NOMO-1 (cell line): Measurements from ENCODE around the gene CXCR5.

Experiments
- DNase-seq, 2 experiments: peaks; one replicate each; lab custom pipeline; 2025; ENCODE audit not compliant: unreplicated experiment in 2 of 2; lab: John Stamatoyannopoulos, UW

The CXCR5 gene

GRCh38 chr11:118873804-118874203 lies 9.9 kb upstream of the CXCR5 start:
- DNase-seq = no peak

GRCh38 chr11:118876286-118876685 lies 7.4 kb upstream of the CXCR5 start:
- no peak for DNase-seq

GRCh38 chr11:118877487-118878162 lies 6.1 kb upstream of the CXCR5 start:
- DNase-seq = no peak

DNA sequence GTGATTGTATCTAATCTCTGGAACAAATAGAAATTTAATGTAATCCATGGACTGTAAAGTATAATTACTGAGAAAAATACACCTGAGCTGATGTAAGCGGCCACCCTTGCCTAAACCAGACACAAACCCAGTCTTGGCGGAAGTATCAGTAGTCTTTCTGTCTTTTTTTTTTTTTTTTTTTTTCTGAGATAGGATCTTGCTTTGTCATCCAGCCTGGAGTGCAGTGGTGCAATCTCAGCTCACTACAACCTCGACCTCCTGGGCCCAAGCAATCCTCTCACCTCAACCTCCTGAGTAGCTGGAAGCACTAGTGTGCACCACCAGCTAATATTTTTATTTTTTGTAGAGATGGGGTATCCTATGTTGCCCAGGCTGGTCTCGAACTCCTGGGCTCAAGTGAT lies 5.5 kb upstream of the CXCR5 start:
- no peak for DNase-seq

DNA sequence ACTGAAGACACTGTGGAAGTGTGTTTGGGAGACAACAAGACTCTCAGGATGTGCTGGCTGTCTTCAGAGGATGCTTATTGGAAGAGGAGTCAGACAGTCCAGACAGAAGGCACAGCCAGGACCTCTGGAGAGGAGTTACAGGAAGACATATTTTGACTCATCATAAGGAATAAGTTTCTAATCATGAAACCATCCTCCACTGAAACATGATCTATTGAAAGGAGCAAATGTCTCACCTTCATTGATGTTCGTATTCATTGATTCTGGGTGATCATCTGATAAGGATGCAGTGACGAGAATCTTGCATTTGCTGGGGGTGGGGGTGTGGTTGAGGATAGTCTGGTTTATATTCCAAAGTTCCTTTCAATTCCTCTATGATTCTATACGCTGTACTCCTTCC lies 2.5 kb upstream of the CXCR5 start:
- no peak for DNase-seq

- peak in 1 of 2 experiments; percentile 55 for DNase-seq
Measured at GRCh38 chr11:118882491-118882890, 1.2 kb upstream of the CXCR5 start.

DNA sequence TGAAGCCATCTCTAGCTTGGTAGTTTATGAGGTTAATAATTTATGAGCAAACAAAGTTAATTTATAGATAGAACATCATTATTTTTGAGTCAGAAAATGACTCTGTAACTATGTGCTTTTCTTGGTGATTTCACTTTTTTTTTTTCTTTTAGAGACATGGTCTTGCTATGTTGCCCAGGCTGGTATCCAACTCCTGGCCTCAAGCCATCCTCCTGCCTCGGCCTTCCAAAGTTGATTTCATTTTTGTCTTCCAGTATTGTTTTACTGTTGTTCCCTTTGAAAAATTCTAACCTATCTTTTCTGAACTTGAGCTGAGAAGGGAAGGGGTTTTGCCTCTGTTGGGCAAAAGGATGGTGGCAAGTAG lies 706 bp upstream of the CXCR5 start:
- no peak for DNase-seq

GRCh38 chr11:118884875-118885274 lies 1.2 kb downstream of the CXCR5 start:
- DNase-seq = no peak

GRCh38 chr11:118885319-118885718 lies 1.6 kb downstream of the CXCR5 start:
- no peak for DNase-seq

DNA sequence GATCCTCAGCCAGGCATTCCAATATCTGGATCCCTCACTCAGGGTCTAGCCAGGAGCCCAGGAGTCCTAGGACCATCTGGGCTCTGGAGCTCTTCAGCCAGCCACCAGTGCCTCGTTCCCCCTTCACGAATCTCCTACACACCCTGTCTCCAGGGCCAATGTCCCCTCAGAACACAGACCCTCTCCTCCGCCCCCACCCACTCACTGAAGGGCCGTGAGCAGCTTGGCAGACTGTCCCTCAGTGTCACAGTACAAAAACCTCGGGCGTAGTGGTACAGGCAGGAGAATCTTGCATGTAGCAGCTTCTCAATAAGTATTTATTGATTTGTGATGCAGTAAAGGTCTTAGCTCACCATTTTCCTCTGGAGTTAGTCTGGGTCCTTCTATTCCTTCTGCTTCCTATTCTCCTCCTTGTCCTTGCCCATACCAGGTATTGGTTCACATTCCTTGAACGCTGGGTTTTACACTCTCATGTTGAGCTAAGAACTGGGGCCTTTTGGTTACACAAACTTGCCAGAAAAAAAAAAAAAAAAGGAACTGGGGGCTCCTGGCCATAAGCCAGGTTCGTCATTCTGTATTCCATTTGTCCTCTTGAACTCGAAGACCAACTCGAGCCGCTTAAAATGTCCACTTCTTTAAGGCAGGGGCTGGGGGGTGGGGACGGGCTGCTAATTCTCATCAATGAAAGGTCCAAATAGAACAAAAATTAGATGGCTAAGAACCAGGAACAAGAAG lies 2.3 kb downstream of the CXCR5 start:
- no peak for DNase-seq

DNA sequence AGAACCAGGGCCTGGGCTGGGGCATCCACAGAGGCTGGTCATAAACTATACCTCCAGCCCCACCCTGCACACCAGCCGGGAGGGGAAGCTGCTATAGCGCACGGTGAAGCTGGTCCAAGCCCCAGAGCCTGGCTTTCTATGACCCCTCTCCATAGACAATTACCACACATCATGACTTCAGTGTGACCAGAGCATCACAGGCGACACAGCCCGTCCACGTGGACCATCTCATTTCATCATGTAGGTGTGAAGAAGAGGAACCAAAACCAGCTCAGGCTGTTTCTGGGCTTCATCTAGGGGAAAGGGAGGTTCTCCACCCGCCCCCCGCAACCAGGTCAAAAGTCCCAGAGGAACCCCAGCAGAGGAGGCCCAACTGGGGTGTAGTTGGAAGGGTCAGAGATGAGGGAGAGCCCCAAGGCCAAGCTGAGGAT lies 3.0 kb downstream of the CXCR5 start:
- DNase-seq = peak; percentile 22 to 55

DNA sequence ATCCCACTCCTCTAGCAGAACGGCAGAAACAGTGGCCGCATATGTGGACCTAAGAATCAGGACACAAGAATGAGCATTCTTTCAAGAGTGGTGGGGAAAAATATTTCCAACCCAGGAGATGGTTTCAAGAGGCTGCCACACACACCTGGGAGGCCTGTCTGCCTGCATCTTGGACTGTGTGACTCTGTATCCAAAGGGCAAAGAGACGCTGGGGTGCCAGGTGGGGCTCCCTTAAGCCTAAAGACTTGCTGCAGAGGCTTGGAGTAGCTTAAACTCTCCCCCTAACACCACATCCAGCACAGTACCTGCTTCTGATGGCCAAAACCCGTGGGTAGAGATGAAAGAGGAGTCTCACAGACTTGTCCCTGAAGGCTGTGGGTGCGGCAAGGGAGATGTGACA lies 3.5 kb downstream of the CXCR5 start:
- no peak for DNase-seq

- no peak for DNase-seq
Measured at GRCh38 chr11:118888398-118888797, 4.7 kb downstream of the CXCR5 start.

GRCh38 chr11:118889797-118890196 lies 6.1 kb downstream of the CXCR5 start:
- DNase-seq = no peak

GRCh38 chr11:118892514-118892913 lies 8.8 kb downstream of the CXCR5 start:
- no peak for DNase-seq

- no peak for DNase-seq
Measured at GRCh38 chr11:118892964-118893363, 9.3 kb downstream of the CXCR5 start.

DNA sequence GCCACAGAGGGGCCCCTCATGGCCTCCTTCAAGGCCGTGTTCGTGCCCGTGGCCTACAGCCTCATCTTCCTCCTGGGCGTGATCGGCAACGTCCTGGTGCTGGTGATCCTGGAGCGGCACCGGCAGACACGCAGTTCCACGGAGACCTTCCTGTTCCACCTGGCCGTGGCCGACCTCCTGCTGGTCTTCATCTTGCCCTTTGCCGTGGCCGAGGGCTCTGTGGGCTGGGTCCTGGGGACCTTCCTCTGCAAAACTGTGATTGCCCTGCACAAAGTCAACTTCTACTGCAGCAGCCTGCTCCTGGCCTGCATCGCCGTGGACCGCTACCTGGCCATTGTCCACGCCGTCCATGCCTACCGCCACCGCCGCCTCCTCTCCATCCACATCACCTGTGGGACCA lies 10.0 kb downstream of the CXCR5 start:
- DNase-seq = no peak

DNA sequence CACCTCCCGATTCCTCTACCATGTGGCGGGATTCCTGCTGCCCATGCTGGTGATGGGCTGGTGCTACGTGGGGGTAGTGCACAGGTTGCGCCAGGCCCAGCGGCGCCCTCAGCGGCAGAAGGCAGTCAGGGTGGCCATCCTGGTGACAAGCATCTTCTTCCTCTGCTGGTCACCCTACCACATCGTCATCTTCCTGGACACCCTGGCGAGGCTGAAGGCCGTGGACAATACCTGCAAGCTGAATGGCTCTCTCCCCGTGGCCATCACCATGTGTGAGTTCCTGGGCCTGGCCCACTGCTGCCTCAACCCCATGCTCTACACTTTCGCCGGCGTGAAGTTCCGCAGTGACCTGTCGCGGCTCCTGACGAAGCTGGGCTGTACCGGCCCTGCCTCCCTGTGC lies 10.5 kb downstream of the CXCR5 start:
- no peak for DNase-seq

DNA sequence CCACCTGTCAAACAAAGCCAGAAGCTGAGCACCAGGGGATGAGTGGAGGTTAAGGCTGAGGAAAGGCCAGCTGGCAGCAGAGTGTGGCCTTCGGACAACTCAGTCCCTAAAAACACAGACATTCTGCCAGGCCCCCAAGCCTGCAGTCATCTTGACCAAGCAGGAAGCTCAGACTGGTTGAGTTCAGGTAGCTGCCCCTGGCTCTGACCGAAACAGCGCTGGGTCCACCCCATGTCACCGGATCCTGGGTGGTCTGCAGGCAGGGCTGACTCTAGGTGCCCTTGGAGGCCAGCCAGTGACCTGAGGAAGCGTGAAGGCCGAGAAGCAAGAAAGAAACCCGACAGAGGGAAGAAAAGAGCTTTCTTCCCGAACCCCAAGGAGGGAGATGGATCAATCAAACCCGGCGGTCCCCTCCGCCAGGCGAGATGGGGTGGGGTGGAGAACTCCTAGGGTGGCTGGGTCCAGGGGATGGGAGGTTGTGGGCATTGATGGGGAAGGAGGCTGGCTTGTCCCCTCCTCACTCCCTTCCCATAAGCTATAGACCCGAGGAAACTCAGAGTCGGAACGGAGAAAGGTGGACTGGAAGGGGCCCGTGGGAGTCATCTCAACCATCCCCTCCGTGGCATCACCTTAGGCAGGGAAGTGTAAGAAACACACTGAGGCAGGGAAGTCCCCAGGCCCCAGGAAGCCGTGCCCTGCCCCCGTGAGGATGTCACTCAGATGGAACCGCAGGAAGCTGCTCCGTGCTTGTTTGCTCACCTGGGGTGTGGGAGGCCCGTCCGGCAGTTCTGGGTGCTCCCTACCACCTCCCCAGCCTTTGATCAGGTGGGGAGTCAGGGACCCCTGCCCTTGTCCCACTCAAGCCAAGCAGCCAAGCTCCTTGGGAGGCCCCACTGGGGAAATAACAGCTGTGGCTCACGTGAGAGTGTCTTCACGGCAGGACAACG lies 11.7 kb downstream of the CXCR5 start:
- no peak for DNase-seq

DNA sequence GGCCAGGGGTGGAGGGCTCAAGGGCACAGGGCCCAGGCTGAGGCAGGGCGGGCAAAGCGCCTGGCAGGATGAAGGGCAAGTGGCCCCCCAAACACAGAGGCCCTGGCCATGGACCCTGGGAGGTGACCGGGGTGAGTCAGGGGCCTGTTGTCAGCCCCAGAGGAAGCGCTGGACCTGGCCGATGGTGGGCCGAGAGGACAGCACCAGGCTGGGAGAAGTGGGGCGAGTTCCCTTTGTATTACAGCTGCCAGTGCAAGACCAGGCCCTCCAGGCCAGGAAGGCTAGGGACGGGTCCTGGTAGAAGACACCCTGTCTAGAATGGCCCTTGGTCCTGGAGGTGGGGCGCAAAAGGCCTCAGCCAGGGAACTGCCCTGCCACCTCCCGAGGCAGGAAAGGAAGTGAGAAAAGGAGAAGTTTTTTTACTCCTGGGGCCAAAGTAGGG lies 12.8 kb downstream of the CXCR5 start:
- DNase-seq = peak; percentile 62 to 85

DNA sequence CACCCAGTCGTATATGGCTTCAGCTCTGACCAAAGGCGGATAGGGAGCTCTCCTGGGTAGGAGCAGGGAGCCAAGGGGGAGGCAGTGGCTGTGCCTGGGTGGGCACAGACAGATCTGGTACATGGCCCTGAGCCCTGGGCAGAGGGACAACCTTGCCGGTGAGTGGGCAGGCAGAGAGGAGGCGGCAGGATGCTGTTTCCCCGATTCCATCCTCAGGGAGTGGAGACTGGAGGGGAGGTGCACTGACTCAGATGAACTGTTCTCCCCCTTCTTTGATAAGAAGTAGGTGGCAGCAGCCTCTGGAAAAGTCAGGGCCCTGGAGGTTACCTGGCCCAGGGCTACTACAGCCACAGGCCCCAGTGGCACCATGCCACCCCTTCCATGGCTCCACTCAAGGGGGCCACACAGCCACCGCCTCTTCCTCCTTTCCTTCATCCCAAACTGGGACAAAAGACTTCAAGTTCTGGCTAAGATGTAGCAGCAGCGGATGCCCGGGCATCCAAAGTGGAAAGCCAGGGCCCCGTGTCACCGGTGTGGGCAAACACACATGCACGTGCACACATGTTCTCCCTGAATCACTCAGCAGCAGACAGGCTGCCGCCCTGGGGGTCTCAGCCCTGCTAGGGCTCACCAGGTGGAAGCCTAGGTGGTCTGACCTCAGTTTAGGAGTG lies 13.4 kb downstream of the CXCR5 start:
- DNase-seq = no peak
